Stimulated activated CD4-positive, alpha-beta T cell treated with anti-CD3 and anti-CD28 coated beads, Interleukin-12 subunit alpha, Interleukin-12 subunit beta, amount 100 ng/mL, for 4 hours (primary cell): ENCODE measurements around the gene AGAP3.

Experiments used
- DNase-seq: peaks from one replicate; pipeline ENCODE4 v3.0.0-alpha.2; 2020

AGAP3 gene

DNA sequence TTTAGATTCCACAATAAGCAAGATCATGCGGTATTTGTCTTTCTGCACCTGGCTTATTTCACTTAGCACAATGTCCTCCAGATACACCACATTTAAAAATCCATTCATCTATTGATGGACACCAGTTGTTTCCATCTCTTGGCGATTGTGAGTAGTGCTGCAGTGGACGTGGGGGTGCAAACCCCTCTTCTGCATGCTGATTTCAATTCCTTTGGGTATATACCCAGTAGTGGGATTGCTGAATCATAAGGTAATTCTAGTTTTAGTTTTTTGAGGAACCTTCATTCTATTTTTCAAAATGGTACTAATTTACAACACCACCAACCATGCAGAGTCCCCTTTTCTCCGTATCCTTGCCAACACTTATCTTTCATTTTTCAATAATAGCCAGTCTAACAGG is 102.8 kb downstream of the AGAP3 start:
- DNase-seq = no peak

- DNase-seq = no peak
These were observed 105.3 kb downstream of the AGAP3 start for GRCh38 chr7:151191544-151191943.

DNA sequence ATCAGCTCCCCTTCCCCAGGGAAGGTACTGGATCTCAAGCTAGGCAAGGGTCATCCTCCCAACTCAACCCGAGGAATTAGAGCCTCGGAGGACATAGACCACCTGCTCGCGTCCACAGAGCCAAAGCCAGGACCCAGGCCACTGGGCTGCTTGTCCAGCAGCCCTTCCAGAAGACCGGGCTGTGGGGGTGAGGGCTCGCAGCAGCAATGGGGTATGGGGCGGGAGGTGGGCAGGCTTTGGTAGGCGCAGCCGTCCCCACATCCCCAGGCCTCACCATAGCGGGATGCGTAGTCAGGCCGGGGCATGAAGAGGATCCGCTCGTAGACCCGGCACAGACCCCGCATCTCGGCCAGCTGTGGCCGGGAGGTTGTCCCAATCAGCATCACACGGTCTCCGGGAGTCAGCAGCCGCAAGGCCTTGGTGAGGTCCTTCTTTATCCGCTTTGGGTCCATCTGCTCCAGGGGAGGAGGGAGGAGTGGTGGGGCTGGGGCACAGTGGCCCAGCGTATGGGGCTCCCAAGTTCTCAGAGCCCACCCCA is 105.8 kb downstream of the AGAP3 start:
- DNase-seq = no peak

DNA sequence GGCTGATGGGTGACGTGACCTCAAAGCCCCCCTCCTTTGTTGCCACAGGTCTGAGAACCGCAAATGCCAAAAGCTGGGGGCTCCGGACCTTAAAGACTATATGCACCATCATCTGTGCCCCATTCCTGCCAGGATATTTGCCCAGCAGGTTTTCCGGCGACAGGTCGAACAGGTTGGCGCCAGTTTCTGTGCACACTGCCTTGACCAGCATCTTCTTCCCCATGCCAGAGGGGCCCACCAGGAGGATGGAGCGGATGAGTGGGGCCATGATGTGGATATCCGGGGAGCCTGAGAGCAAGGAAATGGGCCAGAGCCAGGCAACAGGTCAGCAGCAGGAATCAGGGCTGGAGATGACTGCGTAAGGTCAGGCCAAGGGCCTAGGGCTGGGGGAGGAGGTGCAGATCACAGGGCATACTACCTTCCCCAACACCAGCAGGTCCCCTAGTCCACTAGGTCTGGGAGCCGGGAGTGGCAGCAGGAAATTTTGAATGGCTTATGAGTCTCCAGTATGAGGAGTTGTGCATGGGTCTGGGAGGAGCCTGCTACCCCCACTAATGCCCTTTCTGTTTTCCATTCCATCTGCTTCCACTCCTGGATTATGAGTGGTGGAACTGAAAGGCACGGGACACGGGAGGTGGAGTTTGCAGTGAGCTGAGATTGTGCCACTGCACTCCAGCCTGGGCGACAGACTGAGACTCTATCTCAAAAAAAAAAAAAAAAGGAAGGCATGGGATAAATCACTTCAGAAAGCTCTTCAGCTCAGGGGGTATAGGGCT is 107.1 kb downstream of the AGAP3 start:
- no peak for DNase-seq
